ENCODE measurements around the gene PSD2.

PSD2 gene

GRCh38 chr5:139762615-139763170 is 32.9 kb upstream of the PSD2 start:
- in situ Hi-C loops (cut with MboI; ENCODE audit: low sequenced_read_pairs): loop anchor here (25.0 kb wide), 2 partner anchors 125 to 350 kb away; partner anchors contain the start of genes CXXC5 and SPATA24

- in situ Hi-C loops (cut with MboI; ENCODE audit: low sequenced_read_pairs): loop anchor here (25.0 kb wide), 2 partner anchors 126 to 351 kb away; partner anchors contain the start of genes CXXC5 and SPATA24
These were observed 32.2 kb upstream of the PSD2 start for GRCh38 chr5:139763280-139763929.

DNA sequence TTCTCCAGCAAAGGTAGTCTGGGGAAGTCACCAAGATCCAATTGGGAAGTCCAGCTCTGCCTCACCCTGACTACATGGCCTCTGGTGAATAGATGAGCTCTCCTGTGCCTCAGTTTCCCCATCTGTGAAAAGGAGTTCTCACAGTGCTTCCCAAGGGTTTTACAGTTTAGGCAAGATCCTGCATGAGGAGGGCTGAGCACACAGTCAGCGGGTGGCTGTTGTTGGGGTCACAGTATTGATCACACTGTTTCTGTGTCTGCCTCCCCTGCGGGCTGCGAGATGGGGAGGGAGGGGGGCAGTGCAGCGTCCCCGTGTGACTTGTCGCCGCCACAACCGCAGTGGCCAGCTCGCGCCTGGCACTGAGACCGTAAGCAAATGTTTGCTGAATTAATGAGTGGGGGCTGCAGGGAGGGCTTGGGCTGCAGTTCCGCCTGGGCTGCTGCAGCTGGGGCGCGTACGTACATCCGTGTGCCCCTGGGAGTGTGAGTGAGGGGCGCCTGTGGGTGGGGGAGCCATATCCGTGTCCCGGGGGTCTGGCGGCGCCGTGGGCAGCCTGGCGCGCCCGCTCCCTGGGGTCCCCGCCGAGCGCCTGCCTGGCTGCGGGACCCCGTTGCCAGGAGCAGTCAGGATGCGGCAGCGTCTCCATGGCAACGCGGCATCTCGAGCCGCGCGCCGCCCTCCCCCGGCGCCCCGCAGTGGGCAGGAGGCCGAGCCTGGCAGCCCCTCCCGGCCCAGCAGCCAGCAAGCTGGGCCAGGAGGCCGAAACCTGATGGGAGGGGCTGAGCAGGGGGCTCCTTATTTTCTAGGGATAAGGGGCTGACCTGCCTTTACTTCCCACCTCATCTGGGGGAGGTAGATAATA is 31.4 kb upstream of the PSD2 start:
- in situ Hi-C loops (cut with MboI; ENCODE audit: low sequenced_read_pairs): loop anchor here (25.0 kb wide), 2 partner anchors 127 to 352 kb away; partner anchors contain the start of genes CXXC5 and SPATA24

GRCh38 chr5:139764886-139765408 is 30.7 kb upstream of the PSD2 start:
- in situ Hi-C loops (cut with MboI; ENCODE audit: low sequenced_read_pairs): loop anchor here (25.0 kb wide), 2 partner anchors 128 to 353 kb away; partner anchors contain the start of genes CXXC5 and SPATA24

DNA sequence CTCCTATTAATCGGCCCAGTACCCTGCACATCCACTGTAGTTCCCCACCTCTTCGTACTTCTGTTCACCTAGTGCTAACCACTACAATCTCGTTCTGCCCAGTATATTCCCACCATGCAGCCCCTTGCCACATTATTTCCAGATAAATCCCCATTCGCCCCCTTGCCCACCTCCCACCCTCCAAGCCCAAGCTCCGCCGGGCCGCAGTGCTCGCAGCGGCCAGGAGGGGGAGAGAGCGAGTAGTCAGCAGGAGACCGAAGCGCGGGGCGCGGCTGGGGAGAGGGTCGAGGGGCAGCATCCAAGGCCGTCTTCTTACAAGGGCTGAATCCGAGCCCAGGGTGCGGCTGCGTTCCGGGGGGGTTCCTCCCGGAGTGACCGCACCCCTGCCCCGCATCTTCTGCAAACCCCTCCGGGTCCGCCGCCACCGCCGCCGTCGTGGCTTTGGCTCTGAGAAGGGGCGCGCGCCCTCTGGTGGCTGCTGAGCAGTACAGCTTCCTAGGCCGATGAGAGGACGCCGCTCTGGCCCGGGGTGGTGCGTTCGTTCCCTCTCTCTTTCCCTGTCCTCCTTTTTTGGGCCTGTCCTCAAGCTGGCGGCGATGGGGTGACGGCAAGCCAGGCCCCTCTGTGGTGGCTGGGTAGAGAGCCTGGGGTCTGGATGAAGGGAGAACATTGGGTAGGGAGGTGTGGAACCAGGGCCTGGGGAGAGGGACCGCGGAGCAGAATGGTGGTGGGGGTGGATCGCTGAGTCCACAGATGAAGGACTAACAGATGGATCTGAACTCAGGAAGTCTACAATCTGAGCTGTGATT is 30.0 kb upstream of the PSD2 start:
- in situ Hi-C loops (cut with MboI; ENCODE audit: low sequenced_read_pairs): loop anchor here (25.0 kb wide), 2 partner anchors 128 to 353 kb away; partner anchors contain the start of genes CXXC5 and SPATA24

DNA sequence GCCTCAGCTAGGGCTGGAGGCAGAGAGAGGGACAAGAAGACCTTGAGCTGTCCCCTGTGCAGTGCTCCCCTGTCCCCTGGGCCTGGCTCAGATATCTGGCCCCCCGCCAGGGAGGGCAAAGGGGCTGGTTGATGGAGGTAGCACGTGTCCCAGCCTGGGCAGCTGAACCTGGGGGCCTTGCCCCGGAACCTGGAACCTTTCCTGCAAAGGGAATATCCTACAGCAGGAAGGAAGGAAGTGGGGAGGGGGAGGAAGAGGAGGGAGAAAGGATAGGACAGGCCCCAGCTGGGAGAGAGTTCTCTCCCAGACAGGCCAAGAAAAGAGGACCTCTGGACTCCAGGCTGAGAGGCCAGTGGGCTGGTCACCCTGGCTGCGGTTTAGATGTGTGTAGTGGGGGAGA is 27.6 kb upstream of the PSD2 start:
- in situ Hi-C loops (cut with MboI; ENCODE audit: low sequenced_read_pairs): loop anchor here (25.0 kb wide), 2 partner anchors 131 to 356 kb away; partner anchors contain the start of genes CXXC5 and SPATA24

DNA sequence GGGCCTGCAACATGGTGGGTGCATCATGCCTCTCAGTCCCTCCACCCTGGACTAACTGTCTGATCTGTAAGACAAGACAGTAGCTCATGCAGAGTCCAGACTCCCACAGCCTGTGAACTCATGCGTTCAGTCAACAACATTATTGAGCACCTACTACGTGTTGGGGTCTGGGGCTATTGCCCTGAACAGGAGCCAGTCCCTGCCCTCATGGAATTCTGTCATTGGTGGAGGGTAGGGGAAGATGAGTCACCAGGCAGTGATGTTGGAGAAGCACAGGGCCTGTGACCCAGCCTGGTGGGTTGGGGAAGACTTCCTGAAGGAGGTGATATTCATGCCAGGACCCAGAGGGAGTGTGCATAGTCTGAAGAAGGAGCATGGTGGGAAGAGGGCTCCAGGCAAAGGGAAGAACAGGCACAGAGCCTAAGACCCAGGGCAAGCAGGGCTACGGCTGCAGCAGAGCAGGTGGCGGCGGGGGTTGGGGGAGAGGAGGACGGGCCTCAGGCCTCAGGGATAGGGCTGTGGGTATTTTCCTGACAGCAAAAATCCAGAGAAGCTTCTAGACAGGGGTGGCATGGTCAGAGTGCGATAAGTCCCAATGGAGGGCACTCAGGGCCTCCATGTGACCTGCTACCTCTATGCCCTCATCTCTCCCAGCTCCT is 26.7 kb upstream of the PSD2 start:
- in situ Hi-C loops (cut with MboI; ENCODE audit: low sequenced_read_pairs): loop anchor here (25.0 kb wide), 2 partner anchors 132 to 357 kb away; partner anchors contain the start of genes CXXC5 and SPATA24

DNA sequence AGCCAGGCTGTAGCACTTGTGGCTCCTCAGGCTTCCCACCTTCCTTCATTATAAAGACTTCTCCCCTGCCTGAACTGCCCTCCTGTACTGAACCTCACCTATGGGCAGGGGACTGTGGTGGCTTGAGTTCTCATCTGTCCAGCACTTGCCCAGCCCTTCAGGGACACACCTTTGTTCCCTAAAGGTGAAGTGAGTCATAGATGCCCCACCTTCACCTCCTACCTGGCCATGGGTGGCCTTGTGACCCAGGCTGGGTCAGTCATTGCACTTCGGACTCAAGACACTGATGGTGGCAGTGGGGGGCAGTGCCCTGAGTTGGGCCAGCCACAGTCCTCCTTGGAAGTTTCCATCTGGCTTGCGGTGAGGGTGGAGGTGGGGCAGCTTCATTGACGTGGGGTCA is 26.1 kb upstream of the PSD2 start:
- in situ Hi-C loops (cut with MboI; ENCODE audit: low sequenced_read_pairs): loop anchor here (25.0 kb wide), 2 partner anchors 132 to 357 kb away; partner anchors contain the start of genes CXXC5 and SPATA24

GRCh38 chr5:139770722-139771121 is 24.9 kb upstream of the PSD2 start:
- in situ Hi-C loops (cut with MboI; ENCODE audit: low sequenced_read_pairs): loop anchor here (25.0 kb wide), 2 partner anchors 133 to 358 kb away; partner anchors contain the start of genes CXXC5 and SPATA24

GRCh38 chr5:139772089-139772791 is 23.4 kb upstream of the PSD2 start:
- in situ Hi-C loops (cut with MboI; ENCODE audit: low sequenced_read_pairs): loop anchor here (25.0 kb wide), 2 partner anchors 135 to 360 kb away; partner anchors contain the start of genes CXXC5 and SPATA24

- in situ Hi-C loops (cut with MboI; ENCODE audit: low sequenced_read_pairs): loop anchor here (25.0 kb wide), 2 partner anchors 136 to 361 kb away; partner anchors contain the start of genes CXXC5 and SPATA24
These were observed 22.5 kb upstream of the PSD2 start for GRCh38 chr5:139772927-139773690.

GRCh38 chr5:139774980-139775661 is 20.5 kb upstream of the PSD2 start:
- in situ Hi-C loops (cut with MboI; ENCODE audit: low sequenced_read_pairs): loop anchor here (25.0 kb wide), 3 partner anchors 138 to 387 kb away; partner anchors contain the start of genes CXXC5 and SPATA24

DNA sequence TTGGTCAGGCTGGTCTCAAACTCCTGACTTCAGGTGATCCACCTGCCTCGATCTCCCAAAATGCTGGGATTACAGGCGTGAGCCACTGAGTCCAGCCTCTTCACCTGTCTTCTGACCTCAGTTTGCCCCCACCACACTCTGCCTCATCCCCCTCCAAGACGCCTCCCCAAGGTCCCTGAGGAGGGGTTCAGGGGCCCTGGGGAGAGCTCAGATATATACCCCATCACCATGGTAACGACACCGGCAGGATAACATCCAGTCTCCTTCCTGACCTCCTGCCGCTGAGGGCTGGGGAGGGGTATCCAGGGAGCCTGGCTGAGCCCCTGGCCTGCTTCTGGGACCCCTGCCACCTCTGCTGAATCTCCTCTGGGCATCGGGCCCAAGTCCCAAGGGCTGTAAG is 19.7 kb upstream of the PSD2 start:
- in situ Hi-C loops (cut with MboI; ENCODE audit: low sequenced_read_pairs): loop anchor here (25.0 kb wide), 1 partner anchor 386 kb away; no protein-coding TSS in a partner anchor

DNA sequence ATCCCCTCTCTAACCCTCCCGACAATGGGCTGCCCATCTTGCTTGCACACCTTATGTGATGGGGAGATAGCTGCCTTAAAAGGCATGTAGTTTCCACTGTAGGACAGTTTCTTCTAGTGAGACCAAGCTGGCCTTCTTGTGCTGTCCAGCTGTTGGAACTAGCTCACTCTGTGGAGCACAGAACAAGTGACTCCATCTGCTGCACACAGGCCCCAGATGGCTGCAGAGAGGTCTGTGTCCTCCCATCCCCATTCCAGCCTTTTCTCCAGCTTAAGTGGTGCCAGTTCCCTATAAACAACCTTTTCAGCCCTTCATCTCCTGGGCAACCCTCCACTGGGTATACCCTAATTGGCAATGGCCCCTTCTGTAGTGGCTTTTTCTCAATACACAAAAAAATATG is 18.7 kb upstream of the PSD2 start:
- in situ Hi-C loops (cut with MboI; ENCODE audit: low sequenced_read_pairs): loop anchor here (25.0 kb wide), 1 partner anchor 385 kb away; no protein-coding TSS in a partner anchor

GRCh38 chr5:139783436-139783965 is 12.1 kb upstream of the PSD2 start:
- in situ Hi-C loops (cut with MboI; ENCODE audit: low sequenced_read_pairs): loop anchor here (25.0 kb wide), 1 partner anchor 379 kb away; no protein-coding TSS in a partner anchor

GRCh38 chr5:139784488-139784887 is 11.1 kb upstream of the PSD2 start:
- in situ Hi-C loops (cut with MboI; ENCODE audit: low sequenced_read_pairs): loop anchor here (25.0 kb wide), 1 partner anchor 378 kb away; no protein-coding TSS in a partner anchor

GRCh38 chr5:139787257-139787567 is 8.4 kb upstream of the PSD2 start:
- in situ Hi-C loops (cut with MboI; ENCODE audit: low sequenced_read_pairs): loop anchor here (25.0 kb wide), 1 partner anchor 375 kb away; no protein-coding TSS in a partner anchor

Measured in HL-60/S4 treated with retinoic acid at 250 ng/mL for 4 days and 3 days (cell line).